ENCODE data around the gene KCNK6.

DNA sequence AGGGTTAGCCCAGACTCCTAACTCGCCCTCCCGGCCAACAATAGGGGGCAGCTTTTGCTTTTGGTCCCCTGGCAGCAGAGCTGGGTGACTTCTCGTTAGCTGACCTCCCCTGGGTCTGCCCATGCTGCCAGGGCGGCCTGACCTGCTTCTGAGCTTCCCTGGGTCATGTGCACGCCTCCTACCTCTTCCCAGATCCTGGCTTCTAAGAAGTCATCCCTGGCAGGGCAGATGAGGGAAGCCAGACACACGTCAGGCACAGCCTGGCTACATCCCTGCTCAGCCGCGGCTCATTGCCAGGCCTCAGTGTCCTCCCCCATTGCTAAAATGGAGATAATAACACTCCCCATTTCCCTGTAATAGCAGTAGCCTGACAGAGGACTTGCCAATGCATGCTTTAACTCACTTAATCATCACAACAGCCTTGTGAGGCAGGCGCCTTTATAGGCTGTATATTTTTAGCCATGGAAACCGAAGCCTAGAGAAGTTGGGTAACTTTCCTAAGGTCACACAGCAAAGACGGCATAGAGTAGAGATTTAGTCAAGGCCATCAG, 2.1 kb downstream of the KCNK6 start:
- no peak for TF ChIP-seq EZH2 (IDR thresholded peaks at IDR 0.05)
- TF ChIP-seq POLR2AphosphoS5 (IDR thresholded peaks at IDR 0.05; ENCODE audit: borderline replicate concordance, low read depth, low read length): no peak
